A673 (cell line): ENCODE results near the gene BACH2. TPM values are rescaled to one million over a fixed set of nuclear protein-coding genes. Genes with fewer than 3 reads are reported as not detected.

Experiments
- BruUV-seq: library from RNA; stranded (reverse); fragments of 400-500 nt; replicated peaks from 2 replicates; lab custom pipeline; 2021; lab: Mats Ljungman, UMichigan
- CTCF ChIA-PET: fragments of 300-600 bp; sonication (Branson Sonifier 250); formaldehyde crosslinking; loops from one replicate; lab custom pipeline; 2022; ENCODE audit warnings: antibody characterized with exemption; lab: Charles Lee
- POLR2A ChIA-PET: fragments of 300-600 bp; sonication (Branson Sonifier 250); formaldehyde crosslinking; loops from one replicate; lab custom pipeline; 2022; ENCODE audit warnings: antibody characterized with exemption; ENCODE audit not compliant: low non-redundant PET; lab: Charles Lee
- DNase-seq: peaks from one replicate; pipeline ENCODE4 v3.0.0-alpha.2; 2015; ENCODE audit warnings: low spot score
- H3K27ac ChIP-seq: fragments of 200-600 bp; sonication (generic); 2 replicates; pipeline ENCODE4 v1.5.1; 2016; ENCODE audit warnings: mixed run types, low read depth, mild to moderate bottlenecking, mixed read lengths, antibody characterized with exemption, low read length; ENCODE audit not compliant: poor library complexity, severe bottlenecking
- H3K27me3 ChIP-seq: fragments of 200-600 bp; sonication (generic); replicated peaks from 2 replicates; pipeline ENCODE4 v1.6.1; 2017; ENCODE audit warnings: mixed run types, low read depth, mild to moderate bottlenecking, mixed read lengths, antibody characterized with exemption, low read length; ENCODE audit not compliant: insufficient read depth, poor library complexity
- H3K36me3 ChIP-seq: fragments of 200-600 bp; sonication (generic); 2 replicates; pipeline ENCODE4 v1.6.1; 2016; ENCODE audit warnings: mixed run types, mild to moderate bottlenecking, mixed read lengths, antibody characterized with exemption, low read length; ENCODE audit not compliant: insufficient read depth, poor library complexity, severe bottlenecking
- H3K4me1 ChIP-seq: fragments of 200-600 bp; sonication (generic); 2 replicates; pipeline ENCODE4 v1.6.1; 2017; ENCODE audit warnings: mixed run types, mild to moderate bottlenecking, mixed read lengths, antibody characterized with exemption, low read length; ENCODE audit not compliant: insufficient read depth, poor library complexity, severe bottlenecking
- H3K4me3 ChIP-seq: fragments of 200-600 bp; sonication (generic); 2 replicates; pipeline ENCODE4 v1.5.1; 2016; ENCODE audit warnings: low read depth, mixed run types, mild to moderate bottlenecking, mixed read lengths, low read length; ENCODE audit not compliant: poor library complexity, severe bottlenecking
- H3K9me3 ChIP-seq: fragments of 200-600 bp; sonication (generic); 2 replicates; pipeline ENCODE4 v1.6.1; 2016; ENCODE audit warnings: mixed run types, low read depth, mild to moderate bottlenecking, mixed read lengths, antibody characterized with exemption, low read length; ENCODE audit not compliant: poor library complexity, severe bottlenecking
- EZH2 ChIP-seq: fragments of 200-600 bp; sonication (generic); IDR thresholded peaks from 2 replicates; pipeline ENCODE4 v1.6.1; 2017; ENCODE audit warnings: borderline replicate concordance, low read depth, mild to moderate bottlenecking, mixed read lengths, antibody characterized with exemption, low read length; ENCODE audit not compliant: poor library complexity, severe bottlenecking
- intact Hi-C: fragments of 100-400 bp; cut with micrococcal nuclease; formaldehyde crosslinking; loops from one replicate; pipeline ENCODE4 v1.10.0; 2022; ENCODE audit not compliant: unreplicated experiment
- total RNA-seq: library from RNA; stranded (reverse); gene quantifications from 2 replicates; pipeline ENCODE4 v1.2.3, GENCODE V29; 2021
- TF ChIP-seq, protein P1 (sequence below): fragments of 300-800, 200-600 bp; sonication (generic); conservative IDR thresholded peaks from 2 replicates; pipeline ENCODE4 v1.5.1; 2017; ENCODE audit warnings: low read depth, mild to moderate bottlenecking, antibody characterized with exemption, low read length, moderate library complexity, mixed read lengths

BACH2 gene
- total RNA-seq, 1 experiment from 2014 or later, result 0.37 TPM

DNA sequence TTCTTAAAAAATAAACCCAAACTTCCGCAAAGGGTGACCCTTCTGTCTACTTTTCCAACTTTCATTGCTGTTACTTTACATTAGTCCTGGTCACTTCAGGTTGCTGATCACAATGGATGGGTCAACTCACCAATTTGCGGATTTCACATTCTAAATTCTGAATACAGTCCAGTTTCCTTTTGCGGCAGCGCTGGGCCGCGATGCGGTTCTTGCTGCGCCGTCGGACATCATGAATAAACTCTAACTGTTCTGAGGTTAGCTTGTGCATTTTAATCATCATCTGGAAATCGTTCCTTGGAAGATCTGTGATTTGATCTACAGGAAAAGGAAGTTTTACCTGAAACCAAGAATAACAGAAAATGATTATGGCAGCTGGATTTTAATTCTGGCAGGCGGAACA, 358.6 kb downstream of the BACH2 start:
- Histone ChIP-seq H3K36me3 (no peaks in the 10 kb centered on the region), H3K9me3 (no peaks in the 10 kb centered on the region), H3K27ac (no peak overlapping the region), H3K4me3 (no peak overlapping the region), H3K4me1 (no peaks in the 10 kb centered on the region), H3K27me3 (no peaks in the 10 kb centered on the region)
- ChIA-PET CTCF (no interaction called here), POLR2A (no interaction called here)
- DNase-seq, result no peak
- intact Hi-C loops, result no loop called here
- TF ChIP-seq, protein P1, sequence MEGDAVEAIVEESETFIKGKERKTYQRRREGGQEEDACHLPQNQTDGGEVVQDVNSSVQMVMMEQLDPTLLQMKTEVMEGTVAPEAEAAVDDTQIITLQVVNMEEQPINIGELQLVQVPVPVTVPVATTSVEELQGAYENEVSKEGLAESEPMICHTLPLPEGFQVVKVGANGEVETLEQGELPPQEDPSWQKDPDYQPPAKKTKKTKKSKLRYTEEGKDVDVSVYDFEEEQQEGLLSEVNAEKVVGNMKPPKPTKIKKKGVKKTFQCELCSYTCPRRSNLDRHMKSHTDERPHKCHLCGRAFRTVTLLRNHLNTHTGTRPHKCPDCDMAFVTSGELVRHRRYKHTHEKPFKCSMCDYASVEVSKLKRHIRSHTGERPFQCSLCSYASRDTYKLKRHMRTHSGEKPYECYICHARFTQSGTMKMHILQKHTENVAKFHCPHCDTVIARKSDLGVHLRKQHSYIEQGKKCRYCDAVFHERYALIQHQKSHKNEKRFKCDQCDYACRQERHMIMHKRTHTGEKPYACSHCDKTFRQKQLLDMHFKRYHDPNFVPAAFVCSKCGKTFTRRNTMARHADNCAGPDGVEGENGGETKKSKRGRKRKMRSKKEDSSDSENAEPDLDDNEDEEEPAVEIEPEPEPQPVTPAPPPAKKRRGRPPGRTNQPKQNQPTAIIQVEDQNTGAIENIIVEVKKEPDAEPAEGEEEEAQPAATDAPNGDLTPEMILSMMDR, result no peak
- TF ChIP-seq EZH2, result no peak
- no TSS peak for BruUV-seq

DNA sequence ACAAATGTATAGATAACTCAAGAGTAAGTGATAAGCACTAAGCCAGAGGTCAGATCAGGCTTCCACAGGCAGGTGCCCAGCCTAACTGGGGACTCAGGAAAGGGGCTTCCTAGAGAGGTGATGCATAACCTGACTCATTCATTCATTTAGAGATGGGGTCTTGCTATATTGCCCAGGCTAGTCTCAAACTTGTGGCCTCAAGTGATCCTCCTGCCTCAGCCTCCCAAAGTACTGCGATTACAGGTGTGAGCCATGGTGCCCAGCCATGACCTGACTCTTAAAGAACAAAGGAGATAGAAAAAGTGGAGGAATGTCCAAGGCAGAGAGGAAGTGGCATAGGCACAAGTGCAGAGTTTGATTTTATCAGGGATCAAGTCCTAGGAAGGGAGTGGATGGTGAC, 360.5 kb downstream of the BACH2 start:
- no peak for TF ChIP-seq EZH2
- TF ChIP-seq, protein P1, result no peak
- H3K4me3 ChIP-seq, result no peak overlapping the region
- ChIA-PET POLR2A (no interaction called here), CTCF (no interaction called here)
- intact Hi-C loops, result no loop called here
- DNase-seq, result no peak
- H3K4me1 ChIP-seq, result no peaks in the 10 kb centered on the region
- H3K36me3 ChIP-seq, result no peaks in the 10 kb centered on the region
- H3K9me3 ChIP-seq, result no peaks in the 10 kb centered on the region
- BruUV-seq, result no TSS peak
- no peaks in the 10 kb centered on the region for H3K27me3 ChIP-seq
- H3K27ac ChIP-seq, result no peak overlapping the region

DNA sequence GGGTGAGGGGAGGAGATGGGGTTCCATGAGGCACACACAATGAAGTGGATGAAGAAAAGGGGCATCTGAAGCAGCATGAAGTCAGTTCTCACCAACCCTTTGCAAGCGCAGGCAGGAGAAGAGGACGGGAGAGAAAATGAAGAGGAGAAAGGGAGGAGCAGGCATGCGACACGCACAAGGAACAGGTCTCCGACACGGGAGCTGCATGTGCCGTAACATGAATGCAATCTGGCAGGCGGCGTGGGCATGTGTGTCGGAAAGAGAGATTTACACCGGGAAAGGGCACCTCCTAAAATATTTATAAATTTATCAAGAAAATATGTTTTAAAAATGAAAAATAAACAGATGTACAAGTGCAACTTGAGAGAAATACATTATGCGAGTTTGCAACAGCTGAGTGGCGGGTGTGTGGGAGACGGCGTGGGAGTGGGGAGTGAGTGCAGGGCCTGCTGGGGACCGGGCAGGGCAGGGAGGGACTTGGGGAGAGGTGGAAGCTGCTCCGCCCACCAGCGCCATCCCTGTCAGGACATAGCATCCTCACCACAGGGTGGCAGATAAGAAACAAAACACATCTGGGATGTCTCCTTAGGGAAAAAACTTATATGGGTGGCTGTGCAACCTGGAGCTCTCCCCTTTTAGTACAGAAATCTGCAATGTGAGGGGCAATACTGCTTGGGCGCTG, 361.8 kb downstream of the BACH2 start:
- POLR2A ChIA-PET, result no interaction called here
- BruUV-seq, result no TSS peak
- no peak overlapping the region for H3K27ac ChIP-seq
- CTCF ChIA-PET, result no interaction called here
- H3K4me3 ChIP-seq, result no peak overlapping the region
- H3K4me1 ChIP-seq, result no peaks in the 10 kb centered on the region
- no peaks in the 10 kb centered on the region for H3K27me3 ChIP-seq
- TF ChIP-seq, protein P1, result no peak
- no peak for TF ChIP-seq EZH2
- no peaks in the 10 kb centered on the region for H3K36me3 ChIP-seq
- intact Hi-C loops, result no loop called here
- no peak for DNase-seq
- H3K9me3 ChIP-seq, result no peaks in the 10 kb centered on the region
